NB4 (cell line): ENCODE measurements around the gene METAP1D.

Experiments used
- MYC ChIP-seq: IDR thresholded peaks from 2 replicates; pipeline ENCODE4 v1.6.1; 2011; ENCODE audit warnings: low read depth, low read length
- POLR2A ChIP-seq: IDR thresholded peaks from 2 replicates; pipeline ENCODE4 v1.6.1; 2011; ENCODE audit warnings: mild to moderate bottlenecking; ENCODE audit not compliant: insufficient read length; ENCODE audit errors: extremely low read depth
- TF ChIP-seq, protein P1 (sequence below): IDR thresholded peaks from one replicate; pipeline ENCODE4 v1.5.1; 2012; ENCODE audit warnings: low read depth, low read length
- TF ChIP-seq, protein P2 (sequence below): IDR thresholded peaks from 2 replicates; pipeline ENCODE4 v1.6.1; 2011; ENCODE audit warnings: low read depth, low read length

DNA sequence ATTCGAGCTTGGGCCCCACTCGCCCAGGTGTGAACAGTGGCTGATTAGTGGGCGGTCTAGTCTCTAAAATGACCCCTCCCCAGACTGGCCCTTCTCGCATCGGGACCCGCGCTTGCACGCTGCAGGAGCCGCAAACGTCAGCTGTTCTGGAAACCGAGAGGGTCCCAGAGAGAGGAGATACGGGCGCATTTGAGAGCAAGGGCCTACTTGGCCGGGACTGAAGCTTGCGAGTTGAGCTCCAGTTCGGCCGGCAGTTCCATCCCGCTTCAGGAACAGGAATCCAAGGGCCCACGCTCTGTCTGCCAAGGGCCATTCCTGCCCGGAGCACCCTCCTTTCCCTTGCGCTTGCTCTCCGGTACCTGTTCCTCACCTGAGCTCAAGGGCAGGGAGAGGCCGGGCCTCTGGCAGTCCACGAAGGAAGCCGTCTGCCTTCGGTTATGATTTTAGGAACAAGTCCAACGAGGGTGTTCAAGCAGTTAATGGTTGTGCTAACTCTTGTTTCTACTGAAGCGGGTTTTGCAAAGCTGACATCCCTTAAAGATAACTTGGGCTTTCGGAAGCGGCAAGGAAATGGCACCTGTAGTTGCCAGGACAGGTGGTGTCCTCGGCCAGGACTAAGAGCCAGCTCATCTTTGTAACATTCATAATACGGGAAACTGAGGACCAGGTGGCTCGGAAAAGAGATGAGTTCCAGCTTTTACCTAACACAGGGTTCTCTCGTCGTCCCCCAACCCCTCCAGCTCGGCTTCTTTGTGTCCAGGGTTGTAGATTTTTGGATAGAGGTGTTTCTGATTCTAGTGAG is 81.7 kb downstream of the METAP1D start:
- TF ChIP-seq, protein P1, sequence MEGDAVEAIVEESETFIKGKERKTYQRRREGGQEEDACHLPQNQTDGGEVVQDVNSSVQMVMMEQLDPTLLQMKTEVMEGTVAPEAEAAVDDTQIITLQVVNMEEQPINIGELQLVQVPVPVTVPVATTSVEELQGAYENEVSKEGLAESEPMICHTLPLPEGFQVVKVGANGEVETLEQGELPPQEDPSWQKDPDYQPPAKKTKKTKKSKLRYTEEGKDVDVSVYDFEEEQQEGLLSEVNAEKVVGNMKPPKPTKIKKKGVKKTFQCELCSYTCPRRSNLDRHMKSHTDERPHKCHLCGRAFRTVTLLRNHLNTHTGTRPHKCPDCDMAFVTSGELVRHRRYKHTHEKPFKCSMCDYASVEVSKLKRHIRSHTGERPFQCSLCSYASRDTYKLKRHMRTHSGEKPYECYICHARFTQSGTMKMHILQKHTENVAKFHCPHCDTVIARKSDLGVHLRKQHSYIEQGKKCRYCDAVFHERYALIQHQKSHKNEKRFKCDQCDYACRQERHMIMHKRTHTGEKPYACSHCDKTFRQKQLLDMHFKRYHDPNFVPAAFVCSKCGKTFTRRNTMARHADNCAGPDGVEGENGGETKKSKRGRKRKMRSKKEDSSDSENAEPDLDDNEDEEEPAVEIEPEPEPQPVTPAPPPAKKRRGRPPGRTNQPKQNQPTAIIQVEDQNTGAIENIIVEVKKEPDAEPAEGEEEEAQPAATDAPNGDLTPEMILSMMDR = no peak
- TF ChIP-seq, protein P2, sequence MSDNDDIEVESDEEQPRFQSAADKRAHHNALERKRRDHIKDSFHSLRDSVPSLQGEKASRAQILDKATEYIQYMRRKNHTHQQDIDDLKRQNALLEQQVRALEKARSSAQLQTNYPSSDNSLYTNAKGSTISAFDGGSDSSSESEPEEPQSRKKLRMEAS = no peak
- no peak for TF ChIP-seq POLR2A
- TF ChIP-seq MYC = no peak
